ENCODE measurements around the gene PHACTR4.

- no peak for TF ChIP-seq SP1 (IDR thresholded peaks at IDR 0.05; ENCODE audit: low read depth, low read length)
- TF ChIP-seq FOSL1 (IDR thresholded peaks at IDR 0.05; ENCODE audit: insufficient read depth, low read depth, low read length), result no peak
- TF ChIP-seq EZH2 (IDR thresholded peaks at IDR 0.05; ENCODE audit: low read depth, low read length, severe bottlenecking), result no peak
- TF ChIP-seq CTCF (IDR thresholded peaks at IDR 0.05; ENCODE audit: control extremely low read depth in 1 of 3, insufficient read depth in 1 of 3, low read depth in 1 of 3, low read length in 3 of 3), result no peak
Observed at GRCh38 chr1:28341591-28341990, 27.9 kb upstream of the PHACTR4 start.

Measured in H1 (cell line).